ENCODE results near the gene PARD3B.

GRCh38 chr2:204515416-204515815 lies 29.9 kb upstream of the PARD3B start:
- TF ChIP-seq CTCF (IDR thresholded peaks at IDR 0.05) (no peak), SIN3A (IDR thresholded peaks at IDR 0.05; ENCODE audit: borderline replicate concordance, insufficient read depth, low read depth, low read length) (no peak), REST (IDR thresholded peaks at IDR 0.05; ENCODE audit: insufficient read depth in 1 of 2, low read depth in 2 of 2, low read length in 1 of 2) (no peak), POLR2AphosphoS5 (IDR thresholded peaks at IDR 0.05; ENCODE audit: low read depth, low read length) (no peak)

Data from Panc1 (cell line).